Measurements from ENCODE around the gene TXNDC11. TPM values are rescaled to one million over a fixed set of nuclear protein-coding genes. Genes with fewer than 3 reads are reported as not detected.

Gene TXNDC11
- total RNA-seq, 1 experiment from 2014 or later, result 24.3 TPM

GRCh38 chr16:11722468-11722808 lies 20.2 kb downstream of the TXNDC11 start:
- Mint-ChIP-seq H3K4me1 (ENCODE audit: low read depth, unreplicated experiment) (peaks cover 13% of the 10 kb centered on the region), H3K9me3 (ENCODE audit: unreplicated experiment) (no peaks in the 10 kb centered on the region), H3K27ac (ENCODE audit: unreplicated experiment) (no peak overlapping the region), H3K36me3 (ENCODE audit: insufficient read depth, unreplicated experiment) (peaks cover 52% of the 10 kb centered on the region), H3K27me3 (ENCODE audit: insufficient read depth, unreplicated experiment) (no peaks in the 10 kb centered on the region), H3K4me3 (ENCODE audit: unreplicated experiment) (no peak overlapping the region)
- no TSS peak for BruUV-seq (replicated peaks)
- POLR2A ChIA-PET, result no interaction called here
- intact Hi-C loops (cut with micrococcal nuclease; ENCODE audit: unreplicated experiment), result no loop called here
- no peak for TF ChIP-seq CTCF (IDR thresholded peaks at IDR 0.05; ENCODE audit: insufficient read depth in 1 of 2, low read depth in 1 of 2, low read length in 1 of 2, severe bottlenecking in 1 of 2, unreplicated experiment in 1 of 2)
- Histone ChIP-seq H3K9me3 (no peaks in the 10 kb centered on the region), H3K36me3 (ENCODE audit: control insufficient read depth, insufficient read depth, low read length) (peaks cover 2% of the 10 kb centered on the region; the same call in 1 of the 2 replicates), H3K4me1 (no peaks in the 10 kb centered on the region), H3K27me3 (replicated peaks; ENCODE audit: control insufficient read depth, insufficient read depth, low read length) (no peaks in the 10 kb centered on the region), H3K4me3 (ENCODE audit: low read depth, low read length) (no peak overlapping the region)
- no peak for DNase-seq
- CTCF ChIA-PET, result no interaction called here

- Mint-ChIP-seq H3K27ac (ENCODE audit: unreplicated experiment) (no peak overlapping the region), H3K9me3 (ENCODE audit: unreplicated experiment) (no peaks in the 10 kb centered on the region), H3K4me3 (ENCODE audit: unreplicated experiment) (no peak overlapping the region), H3K4me1 (ENCODE audit: low read depth, unreplicated experiment) (peaks cover 13% of the 10 kb centered on the region), H3K27me3 (ENCODE audit: insufficient read depth, unreplicated experiment) (no peaks in the 10 kb centered on the region), H3K36me3 (ENCODE audit: insufficient read depth, unreplicated experiment) (peaks cover 53% of the 10 kb centered on the region)
- CTCF ChIA-PET, result no interaction called here
- H3K9me3 ChIP-seq, result no peaks in the 10 kb centered on the region
- POLR2A ChIA-PET, result no interaction called here
- intact Hi-C loops (cut with micrococcal nuclease; ENCODE audit: unreplicated experiment), result no loop called here
- H3K4me3 ChIP-seq (ENCODE audit: low read depth, low read length), result no peak overlapping the region
- no peak for TF ChIP-seq CTCF (IDR thresholded peaks at IDR 0.05; ENCODE audit: insufficient read depth in 1 of 2, low read depth in 1 of 2, low read length in 1 of 2, severe bottlenecking in 1 of 2, unreplicated experiment in 1 of 2)
- BruUV-seq (replicated peaks), result no TSS peak
- H3K4me1 ChIP-seq, result no peaks in the 10 kb centered on the region
- H3K36me3 ChIP-seq (ENCODE audit: control insufficient read depth, insufficient read depth, low read length), result peaks cover 2% of the 10 kb centered on the region; the same call in 1 of the 2 replicates
- H3K27me3 ChIP-seq (replicated peaks; ENCODE audit: control insufficient read depth, insufficient read depth, low read length), result no peaks in the 10 kb centered on the region
- DNase-seq, result no peak
These were observed 20.7 kb downstream of the TXNDC11 start for GRCh38 chr16:11721781-11722467.

GRCh38 chr16:11719762-11720161 lies 22.9 kb downstream of the TXNDC11 start:
- Mint-ChIP-seq H3K27ac (ENCODE audit: unreplicated experiment) (no peak overlapping the region), H3K4me1 (ENCODE audit: low read depth, unreplicated experiment) (peaks cover 13% of the 10 kb centered on the region), H3K4me3 (ENCODE audit: unreplicated experiment) (no peak overlapping the region), H3K9me3 (ENCODE audit: unreplicated experiment) (no peaks in the 10 kb centered on the region), H3K27me3 (ENCODE audit: insufficient read depth, unreplicated experiment) (no peaks in the 10 kb centered on the region), H3K36me3 (ENCODE audit: insufficient read depth, unreplicated experiment) (peaks cover 52% of the 10 kb centered on the region)
- ChIA-PET POLR2A (interaction anchor here (0.6 kb wide), 1 partner anchor 77 kb away, joined by 3 read pairs; the partner anchor contains the start of gene ZC3H7A), CTCF (no interaction called here)
- BruUV-seq (replicated peaks), result no TSS peak
- Histone ChIP-seq H3K4me3 (ENCODE audit: low read depth, low read length) (no peak overlapping the region), H3K27me3 (replicated peaks; ENCODE audit: control insufficient read depth, insufficient read depth, low read length) (no peaks in the 10 kb centered on the region), H3K9me3 (no peaks in the 10 kb centered on the region), H3K4me1 (no peaks in the 10 kb centered on the region), H3K36me3 (ENCODE audit: control insufficient read depth, insufficient read depth, low read length) (no peaks in the 10 kb centered on the region; the same call in 1 of the 2 replicates)
- intact Hi-C loops (cut with micrococcal nuclease; ENCODE audit: unreplicated experiment), result no loop called here
- no peak for TF ChIP-seq CTCF (IDR thresholded peaks at IDR 0.05; ENCODE audit: insufficient read depth in 1 of 2, low read depth in 1 of 2, low read length in 1 of 2, severe bottlenecking in 1 of 2, unreplicated experiment in 1 of 2)
- DNase-seq, result no peak
